Astrocyte (in vitro differentiated cells and primary cell): ENCODE data around the gene NEK7.

Experiments used
- EZH2 ChIP-seq: IDR thresholded peaks from 2 replicates; pipeline ENCODE4 v1.6.1; 2012; ENCODE audit warnings: mild to moderate bottlenecking, low read length, inconsistent platforms; ENCODE audit not compliant: insufficient read depth
- TF ChIP-seq, protein P1 (sequence below): IDR thresholded peaks from 2 replicates; pipeline ENCODE4 v1.5.1; 2011; ENCODE audit warnings: low read depth, mild to moderate bottlenecking, inconsistent platforms, low read length, moderate library complexity; ENCODE audit not compliant: insufficient read depth

DNA sequence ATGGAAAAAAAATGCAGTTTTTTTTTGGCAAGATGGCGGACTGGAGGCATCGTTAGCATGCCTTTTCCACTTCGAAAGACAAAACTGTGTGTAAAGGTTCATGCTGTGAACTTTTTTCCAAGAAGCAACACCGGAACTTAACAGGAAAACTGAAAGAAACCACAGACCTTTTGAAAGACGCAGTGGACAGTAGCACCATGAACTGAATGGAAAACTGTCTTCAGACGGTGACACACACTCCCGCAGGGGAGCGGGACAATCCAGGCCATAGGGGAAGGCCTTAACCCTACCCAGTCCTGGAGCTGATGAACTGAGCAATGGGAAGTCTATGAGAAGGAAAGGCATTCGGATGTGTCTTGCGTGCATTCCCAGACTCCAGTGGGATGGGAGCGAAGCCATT, 54.9 kb downstream of the NEK7 start:
- TF ChIP-seq, protein P1, sequence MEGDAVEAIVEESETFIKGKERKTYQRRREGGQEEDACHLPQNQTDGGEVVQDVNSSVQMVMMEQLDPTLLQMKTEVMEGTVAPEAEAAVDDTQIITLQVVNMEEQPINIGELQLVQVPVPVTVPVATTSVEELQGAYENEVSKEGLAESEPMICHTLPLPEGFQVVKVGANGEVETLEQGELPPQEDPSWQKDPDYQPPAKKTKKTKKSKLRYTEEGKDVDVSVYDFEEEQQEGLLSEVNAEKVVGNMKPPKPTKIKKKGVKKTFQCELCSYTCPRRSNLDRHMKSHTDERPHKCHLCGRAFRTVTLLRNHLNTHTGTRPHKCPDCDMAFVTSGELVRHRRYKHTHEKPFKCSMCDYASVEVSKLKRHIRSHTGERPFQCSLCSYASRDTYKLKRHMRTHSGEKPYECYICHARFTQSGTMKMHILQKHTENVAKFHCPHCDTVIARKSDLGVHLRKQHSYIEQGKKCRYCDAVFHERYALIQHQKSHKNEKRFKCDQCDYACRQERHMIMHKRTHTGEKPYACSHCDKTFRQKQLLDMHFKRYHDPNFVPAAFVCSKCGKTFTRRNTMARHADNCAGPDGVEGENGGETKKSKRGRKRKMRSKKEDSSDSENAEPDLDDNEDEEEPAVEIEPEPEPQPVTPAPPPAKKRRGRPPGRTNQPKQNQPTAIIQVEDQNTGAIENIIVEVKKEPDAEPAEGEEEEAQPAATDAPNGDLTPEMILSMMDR = no peak
- no peak for TF ChIP-seq EZH2
